Upper lobe of left lung (tissue), 4 donors: ENCODE data around the gene BRF1.

ENCODE experiments used
- EP300 ChIP-seq, 4 donors: sonication (generic); formaldehyde crosslinking; IDR thresholded peaks; one replicate each; pipeline ENCODE4 v1.5.1; 2017; ENCODE audit warnings: antibody characterized with exemption in 4 of 4, control low read depth in 2 of 4
- TF ChIP-seq, protein P1 (sequence below), 6 experiments: fragments of 450-650 bp in 4 of 6; fragments of 200-600 bp in 2 of 6; sonication (generic) in 2 of 6; IDR thresholded peaks; one replicate each; pipeline ENCODE4 v1.5.1; 2016 to 2019; ENCODE audit warnings: antibody characterized with exemption in 6 of 6

- TF ChIP-seq, protein P1, sequence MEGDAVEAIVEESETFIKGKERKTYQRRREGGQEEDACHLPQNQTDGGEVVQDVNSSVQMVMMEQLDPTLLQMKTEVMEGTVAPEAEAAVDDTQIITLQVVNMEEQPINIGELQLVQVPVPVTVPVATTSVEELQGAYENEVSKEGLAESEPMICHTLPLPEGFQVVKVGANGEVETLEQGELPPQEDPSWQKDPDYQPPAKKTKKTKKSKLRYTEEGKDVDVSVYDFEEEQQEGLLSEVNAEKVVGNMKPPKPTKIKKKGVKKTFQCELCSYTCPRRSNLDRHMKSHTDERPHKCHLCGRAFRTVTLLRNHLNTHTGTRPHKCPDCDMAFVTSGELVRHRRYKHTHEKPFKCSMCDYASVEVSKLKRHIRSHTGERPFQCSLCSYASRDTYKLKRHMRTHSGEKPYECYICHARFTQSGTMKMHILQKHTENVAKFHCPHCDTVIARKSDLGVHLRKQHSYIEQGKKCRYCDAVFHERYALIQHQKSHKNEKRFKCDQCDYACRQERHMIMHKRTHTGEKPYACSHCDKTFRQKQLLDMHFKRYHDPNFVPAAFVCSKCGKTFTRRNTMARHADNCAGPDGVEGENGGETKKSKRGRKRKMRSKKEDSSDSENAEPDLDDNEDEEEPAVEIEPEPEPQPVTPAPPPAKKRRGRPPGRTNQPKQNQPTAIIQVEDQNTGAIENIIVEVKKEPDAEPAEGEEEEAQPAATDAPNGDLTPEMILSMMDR (IDR thresholded peaks at IDR 0.05) = no peak
- no peak for TF ChIP-seq EP300 (IDR thresholded peaks at IDR 0.05)
Observed at GRCh38 chr14:105168093-105168420, 132.7 kb downstream of the BRF1 start.
